ENCODE data around the gene ATP6V1G3.

- TF ChIP-seq CTCF (IDR thresholded peaks at IDR 0.05) (no peak), EZH2 (IDR thresholded peaks at IDR 0.05) (no peak), EZH2phosphoT487 (IDR thresholded peaks at IDR 0.05) (no peak)
Observed at GRCh38 chr1:198520524-198521254, 19.8 kb downstream of the ATP6V1G3 start.
